Right hindlimb (tissue), 1 donor: ENCODE results near the gene LRCH1.
A peak's percentile ranks its signal among the peaks of the same experiment; 100 is the strongest.
"Not testable (repeated sequence)": the region's sequence is repeated elsewhere in the genome, so short reads cannot be mapped to it uniquely, and the experiment has no call there.

Experiments
- DNase-seq: peaks from one replicate; pipeline ENCODE4 v3.0.0-alpha.2; 2018

The LRCH1 gene

DNA sequence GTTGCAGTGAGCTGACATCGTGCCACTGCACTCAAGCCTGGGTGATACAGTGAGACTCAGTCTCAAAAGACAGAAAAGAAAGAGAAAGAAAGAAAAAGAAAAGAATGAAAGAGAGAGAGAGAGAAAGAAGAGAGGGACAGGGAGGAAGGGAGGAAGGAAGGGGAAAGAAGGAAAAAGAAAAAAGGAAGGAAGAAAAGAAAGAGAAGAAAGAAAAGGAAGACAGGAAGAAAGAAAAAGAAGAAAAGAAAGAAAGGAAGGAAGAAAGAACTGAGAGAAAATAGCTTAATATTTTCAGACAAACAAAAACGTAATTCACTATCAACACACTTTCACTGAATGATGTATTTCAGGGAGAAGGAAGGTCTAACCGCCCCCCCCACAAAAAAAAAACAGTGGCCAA is 204.7 kb downstream of the LRCH1 start:
- no peak for DNase-seq

DNA sequence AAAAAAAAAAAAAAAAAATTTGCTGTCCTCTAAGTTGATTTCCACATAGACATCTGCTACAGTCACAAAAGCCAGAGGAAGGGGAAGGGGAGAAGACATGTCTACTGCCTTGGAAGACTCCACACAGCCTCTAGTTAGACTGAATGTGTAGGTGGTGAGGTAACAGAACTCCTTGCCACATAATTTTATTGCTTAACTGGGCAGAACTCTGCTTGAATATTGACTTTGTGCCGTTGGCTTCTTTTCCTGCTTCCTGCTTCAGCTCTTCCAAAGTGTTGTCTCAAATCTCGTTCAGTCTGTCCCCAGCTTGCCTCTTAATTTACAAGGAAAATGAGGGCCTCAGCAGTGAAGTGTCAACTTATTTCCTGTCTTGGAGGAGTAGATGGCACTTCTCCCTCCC is 206.9 kb downstream of the LRCH1 start:
- DNase-seq: no peak

GRCh38 chr13:46761174-46761573 is 208.2 kb downstream of the LRCH1 start:
- DNase-seq: no peak

DNA sequence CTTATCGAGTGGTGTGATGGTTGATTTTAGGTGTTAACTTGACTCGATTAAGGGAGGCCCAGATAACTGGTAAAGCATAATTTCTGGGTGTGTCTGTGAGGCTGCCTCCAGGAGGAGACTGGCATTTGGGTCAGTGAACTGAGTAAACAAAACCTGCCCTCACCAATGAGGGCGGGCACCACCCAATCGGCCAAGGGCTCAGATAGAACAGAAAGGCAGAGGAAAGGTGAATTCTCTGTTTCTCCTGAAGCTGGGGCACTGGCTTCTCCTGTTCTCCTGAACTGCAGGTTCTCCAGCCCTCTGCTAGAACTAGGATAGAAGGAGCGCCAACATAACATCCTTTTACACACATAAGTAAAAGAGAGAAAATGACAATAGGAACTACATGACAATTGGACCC is 208.9 kb downstream of the LRCH1 start:
- no peak for DNase-seq

- not testable (repeated sequence) for DNase-seq
These were observed 217.0 kb downstream of the LRCH1 start for GRCh38 chr13:46769925-46770324.

DNA sequence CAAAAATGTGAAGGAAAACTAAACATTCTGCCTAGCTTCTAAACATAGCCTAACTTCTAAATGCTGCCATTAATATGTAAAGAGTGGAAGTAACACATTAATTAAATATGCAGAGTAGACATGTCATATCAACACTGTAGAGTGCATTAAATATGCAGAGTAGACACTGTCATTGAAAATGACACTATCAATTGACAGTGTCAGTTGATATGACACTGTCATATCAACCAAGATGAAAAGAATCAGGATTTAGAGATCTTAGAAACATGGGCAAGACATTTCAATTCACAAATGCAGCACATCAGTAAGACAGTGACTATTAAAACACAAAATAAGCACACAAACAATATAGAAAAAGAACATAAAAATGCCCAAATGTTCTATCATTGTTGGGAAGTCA is 218.7 kb downstream of the LRCH1 start:
- DNase-seq: no peak

GRCh38 chr13:46773541-46773940 is 220.6 kb downstream of the LRCH1 start:
- no peak for DNase-seq

DNA sequence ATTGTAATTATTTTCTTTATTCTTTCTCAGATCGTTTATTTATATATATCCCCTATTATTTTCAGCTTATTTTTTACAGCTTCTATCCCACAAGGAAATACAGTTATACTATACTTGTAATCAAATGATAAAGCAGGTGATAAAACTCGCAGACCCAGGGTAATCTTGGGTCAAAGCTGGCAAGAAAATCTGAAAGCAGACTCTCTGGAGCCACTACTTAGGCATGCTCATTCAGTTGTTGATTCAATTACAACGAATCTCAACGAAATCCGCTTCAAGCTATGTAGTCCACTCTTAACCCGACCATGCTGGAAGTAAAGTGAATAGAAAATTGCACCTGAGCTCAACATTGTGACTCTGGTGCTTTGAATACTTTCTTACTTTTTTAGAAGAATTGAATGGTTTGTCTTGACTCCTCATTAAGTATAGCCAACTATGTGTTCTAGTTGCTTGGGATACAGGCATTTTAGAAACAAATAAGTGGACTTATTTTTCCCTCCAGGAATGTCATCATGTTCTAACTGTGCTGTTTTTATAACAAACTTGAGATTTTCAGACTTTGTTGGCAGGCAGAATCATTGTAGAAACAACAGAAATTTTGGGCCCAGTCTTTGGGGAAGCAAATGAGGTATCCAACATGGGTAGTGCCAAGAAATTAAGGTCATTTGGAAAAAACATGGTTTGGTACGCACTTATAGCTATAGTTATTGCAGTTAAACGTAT is 222.6 kb downstream of the LRCH1 start:
- no peak for DNase-seq

DNA sequence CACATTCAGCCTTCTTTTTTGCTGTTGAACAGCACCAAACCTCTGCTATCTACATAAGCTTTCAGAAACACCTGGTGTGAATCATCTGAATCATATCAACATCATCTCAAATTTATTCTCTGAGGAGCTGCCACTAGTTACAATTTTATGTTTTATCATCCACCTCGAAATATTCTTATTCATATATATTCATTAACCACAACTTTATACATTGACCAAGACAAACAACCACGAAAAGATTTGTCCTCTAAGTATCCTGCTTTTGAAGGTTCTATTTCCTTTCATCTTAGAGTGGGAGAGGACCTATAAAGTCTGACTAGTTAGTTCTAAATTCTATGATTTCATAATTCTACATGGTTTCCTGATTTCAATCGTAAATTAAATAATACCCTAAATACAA is 225.1 kb downstream of the LRCH1 start:
- DNase-seq: no peak

DNA sequence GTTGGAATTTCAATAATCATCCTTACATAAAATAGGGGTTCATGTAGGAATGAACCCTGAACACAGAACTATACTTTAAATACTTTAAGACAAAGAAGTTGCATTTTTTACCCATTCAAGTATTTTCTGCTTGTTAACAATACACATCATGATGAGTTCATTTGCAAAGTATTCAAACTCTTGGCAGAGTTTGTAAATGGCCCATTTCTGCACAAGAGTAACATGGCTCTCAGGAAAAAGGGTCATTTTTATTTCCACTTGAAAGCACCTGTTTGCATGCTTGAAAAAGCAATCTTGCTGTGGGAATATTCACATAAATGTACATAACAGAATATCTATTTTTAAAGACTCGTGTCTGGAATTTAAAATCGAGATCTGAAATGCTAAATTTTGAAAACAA is 225.9 kb downstream of the LRCH1 start:
- no peak for DNase-seq

GRCh38 chr13:46782066-46782465 is 229.1 kb downstream of the LRCH1 start:
- no peak for DNase-seq

DNA sequence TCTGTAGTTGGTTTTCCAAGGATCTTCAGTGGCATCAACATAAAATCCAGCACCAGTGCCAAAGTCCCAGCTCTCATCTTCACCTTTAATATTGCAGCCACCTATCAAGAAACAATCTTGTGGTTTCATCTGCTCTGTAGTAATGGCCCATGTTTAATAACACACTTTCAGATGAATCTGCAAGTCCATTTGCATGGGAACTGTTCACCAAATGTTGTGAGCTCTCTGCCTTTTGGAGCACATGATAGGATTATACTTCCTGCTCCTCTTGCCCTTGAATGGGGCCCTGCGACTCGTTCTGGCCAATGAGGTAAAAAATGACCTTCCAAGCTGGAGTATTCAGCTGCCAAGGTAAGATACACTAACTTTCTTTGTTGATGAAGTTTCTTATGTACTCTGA is 229.7 kb downstream of the LRCH1 start:
- DNase-seq: no peak

GRCh38 chr13:46783504-46783903 is 230.5 kb downstream of the LRCH1 start:
- no peak for DNase-seq

GRCh38 chr13:46795321-46795720 is 242.4 kb downstream of the LRCH1 start:
- no peak for DNase-seq

GRCh38 chr13:46796129-46796514 is 243.2 kb downstream of the LRCH1 start:
- no peak for DNase-seq

- peak; percentile 96 for DNase-seq
These were observed 243.8 kb downstream of the LRCH1 start, which contains the start of gene ESD for GRCh38 chr13:46796515-46797474. ESD (minus strand) TSS chr13:46797161; CDS start chr13:46791413, 5,748 bp downstream.

- DNase-seq: no peak
These were observed 244.7 kb downstream of the LRCH1 start for GRCh38 chr13:46797501-46798237.

- DNase-seq: no peak
These were observed 246.2 kb downstream of the LRCH1 start for GRCh38 chr13:46799139-46799538.

DNA sequence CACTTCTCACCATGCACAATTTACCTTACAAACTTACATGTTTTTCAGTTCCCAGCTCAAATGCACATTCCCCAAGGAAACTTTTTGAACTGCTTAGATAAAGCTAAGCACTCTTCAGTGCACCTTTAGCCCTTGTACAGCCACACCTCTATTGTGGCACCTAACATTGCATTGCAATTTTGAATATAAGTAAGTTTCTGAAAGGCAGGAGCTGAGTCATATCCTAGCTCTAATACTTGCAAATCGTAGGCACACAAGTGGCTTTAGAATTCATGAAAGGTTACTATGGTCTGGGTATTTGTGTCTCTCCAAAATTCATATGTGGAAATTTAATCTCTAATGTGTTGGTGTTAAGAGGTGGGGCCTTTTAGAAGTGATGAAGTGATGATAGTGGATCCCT is 248.9 kb downstream of the LRCH1 start:
- no peak for DNase-seq
